ENCODE data around the gene ODAD3. TPM values are rescaled to one million over a fixed set of nuclear protein-coding genes. Genes with fewer than 3 reads are reported as not detected.

The ODAD3 gene
- total and polyA plus RNA-seq, 2 donors (not counting 1 experiment from before 2014, with no cell fraction given) = 0.18 to 0.62 TPM

GRCh38 chr19:11445141-11445540 lies 10.2 kb upstream of the ODAD3 start:
- 95% methylated on average over 11 of the region's 13 CpGs for WGBS (ENCODE audit: insufficient coverage)
- Mint-ChIP-seq H3K27me3 (no peaks in the 10 kb centered on the region), H3K9me3 (ENCODE audit: insufficient read depth) (no peaks in the 10 kb centered on the region), H3K4me1 (peaks cover 4% of the 10 kb centered on the region), H3K27ac (no peak overlapping the region), H3K4me3 (no peak overlapping the region)
- no peak overlapping the region for H3K4me2 ChIP-seq (replicated peaks; ENCODE audit: low read depth, low read length, poor library complexity, severe bottlenecking)
- no peak overlapping the region for H3K27ac ChIP-seq (ENCODE audit: low read length in 2 of 2)
- no peaks in the 10 kb centered on the region for H3K9me3 ChIP-seq (ENCODE audit: control extremely low read depth in 1 of 3, control insufficient read depth in 2 of 3, insufficient read depth in 1 of 3, low read length in 2 of 3)
- DNase-seq (no peak), ATAC-seq (ENCODE audit: low read depth) (no peak)
- no peak overlapping the region for H3K4me3 ChIP-seq (ENCODE audit: control extremely low read depth in 1 of 5, extremely low read depth in 1 of 5, insufficient read depth in 1 of 5, low read depth in 2 of 5, low read length in 4 of 5)
- peaks cover 0 to 90% of the 10 kb centered on the region in 2 experiments for H3K36me3 ChIP-seq (replicated peaks in 1 of 2; ENCODE audit: control extremely low read depth in 1 of 2, control insufficient read depth in 1 of 2, extremely low read depth in 1 of 2, insufficient read depth in 2 of 2, low read length in 1 of 2)
- intact Hi-C loops (cut with micrococcal nuclease) = no loop called here
- peaks cover 11% of the 10 kb centered on the region for H3K79me2 ChIP-seq (ENCODE audit: control insufficient read depth, insufficient read depth, low read length)
- TF ChIP-seq EZH2 (IDR thresholded peaks at IDR 0.05; ENCODE audit: borderline replicate concordance, insufficient read depth, low read depth, low read length, poor library complexity, severe bottlenecking) (no peak), CTCF (IDR thresholded peaks at IDR 0.05) (no peak)
- H2AFZ ChIP-seq (ENCODE audit: insufficient read depth, low read depth, low read length, poor library complexity, severe bottlenecking) = no peak overlapping the region
- H3K9ac ChIP-seq (ENCODE audit: low read length) = no peak overlapping the region
- ChIA-PET POLR2A (interaction anchor here (0.7 kb wide), 1 partner anchor 153 kb away, joined by 3 read pairs; no protein-coding TSS in a partner anchor), CTCF (interaction anchor here (1.0 to 4.2 kb wide), 9 partner anchors 10 to 318 kb away, joined by 3 to 27 read pairs (median 4); partner anchors contain the start of genes PRKCSH and SWSAP1)
- peaks cover 60% of the 10 kb centered on the region for H4K20me1 ChIP-seq (ENCODE audit: control insufficient read depth, insufficient read depth, low read length, poor library complexity, severe bottlenecking)
- no peaks in the 10 kb centered on the region for H3K27me3 ChIP-seq (replicated peaks in 1 of 4; ENCODE audit: control extremely low read depth in 1 of 4, control insufficient read depth in 3 of 4, insufficient read depth in 4 of 4, low read length in 3 of 4)
- no peaks in the 10 kb centered on the region for H3K4me1 ChIP-seq (ENCODE audit: control insufficient read depth in 2 of 2, insufficient read depth in 2 of 2, low read length in 2 of 2)

GRCh38 chr19:11444059-11444458 lies 9.1 kb upstream of the ODAD3 start:
- no peak overlapping the region for H3K9ac ChIP-seq (ENCODE audit: low read length)
- no peak for TF ChIP-seq EZH2 (IDR thresholded peaks at IDR 0.05; ENCODE audit: borderline replicate concordance, insufficient read depth, low read depth, low read length, poor library complexity, severe bottlenecking)
- TF ChIP-seq CTCF (IDR thresholded peaks at IDR 0.05) = no peak
- 94% methylated on average over 5 of the region's 5 CpGs for WGBS (ENCODE audit: insufficient coverage)
- H3K4me3 ChIP-seq (ENCODE audit: control extremely low read depth in 1 of 5, extremely low read depth in 1 of 5, insufficient read depth in 1 of 5, low read depth in 2 of 5, low read length in 4 of 5) = no peak overlapping the region
- DNase-seq = no peak
- H3K79me2 ChIP-seq (ENCODE audit: control insufficient read depth, insufficient read depth, low read length) = peaks cover 15% of the 10 kb centered on the region
- H3K27me3 Mint-ChIP-seq = no peaks in the 10 kb centered on the region
- no peaks in the 10 kb centered on the region for H3K4me1 ChIP-seq (ENCODE audit: control insufficient read depth in 2 of 2, insufficient read depth in 2 of 2, low read length in 2 of 2)
- ChIA-PET POLR2A (no interaction called here), CTCF (interaction anchor here (0.9 to 3.8 kb wide), 5 partner anchors 8 to 200 kb away, joined by 3 to 9 read pairs (median 5); partner anchors contain the start of genes ODAD3 and PRKCSH)
- peaks cover 0 to 83% of the 10 kb centered on the region in 2 experiments for H3K36me3 ChIP-seq (replicated peaks in 1 of 2; ENCODE audit: control extremely low read depth in 1 of 2, control insufficient read depth in 1 of 2, extremely low read depth in 1 of 2, insufficient read depth in 2 of 2, low read length in 1 of 2)
- H4K20me1 ChIP-seq (ENCODE audit: control insufficient read depth, insufficient read depth, low read length, poor library complexity, severe bottlenecking) = peaks cover 60% of the 10 kb centered on the region
- peaks cover 4% of the 10 kb centered on the region for H3K4me1 Mint-ChIP-seq
- H3K27ac ChIP-seq (ENCODE audit: low read length in 2 of 2) = no peak overlapping the region
- no peaks in the 10 kb centered on the region for H3K9me3 Mint-ChIP-seq (ENCODE audit: insufficient read depth)
- intact Hi-C loops (cut with micrococcal nuclease) = no loop called here
- no peaks in the 10 kb centered on the region for H3K27me3 ChIP-seq (replicated peaks in 1 of 4; ENCODE audit: control extremely low read depth in 1 of 4, control insufficient read depth in 3 of 4, insufficient read depth in 4 of 4, low read length in 3 of 4)
- no peak overlapping the region for H3K4me3 Mint-ChIP-seq
- H2AFZ ChIP-seq (ENCODE audit: insufficient read depth, low read depth, low read length, poor library complexity, severe bottlenecking) = no peak overlapping the region
- H3K27ac Mint-ChIP-seq = no peak overlapping the region
- H3K4me2 ChIP-seq (replicated peaks; ENCODE audit: low read depth, low read length, poor library complexity, severe bottlenecking) = no peak overlapping the region
- ATAC-seq (ENCODE audit: low read depth) = no peak
- no peaks in the 10 kb centered on the region for H3K9me3 ChIP-seq (ENCODE audit: control extremely low read depth in 1 of 3, control insufficient read depth in 2 of 3, insufficient read depth in 1 of 3, low read length in 2 of 3)
